Uterus (tissue), 2 donors: ENCODE measurements around the gene C16orf86.

Experiments
- POLR2A ChIP-seq, 2 donors: fragments of 450-650 bp; IDR thresholded peaks; one replicate each; pipeline ENCODE4 v1.6.1; 2016; ENCODE audit warnings: antibody characterized with exemption in 2 of 2, mild to moderate bottlenecking in 1 of 2, moderate library complexity in 1 of 2
- TF ChIP-seq, protein P1 (sequence below), 4 experiments: fragments of 200-600 bp in 2 of 4; fragments of 450-650 bp in 2 of 4; sonication (generic) in 2 of 4; IDR thresholded peaks; one replicate each; pipeline ENCODE4 v1.5.1; 2016 to 2019; ENCODE audit warnings: antibody characterized with exemption in 4 of 4, mild to moderate bottlenecking in 2 of 4, moderate library complexity in 1 of 4

DNA sequence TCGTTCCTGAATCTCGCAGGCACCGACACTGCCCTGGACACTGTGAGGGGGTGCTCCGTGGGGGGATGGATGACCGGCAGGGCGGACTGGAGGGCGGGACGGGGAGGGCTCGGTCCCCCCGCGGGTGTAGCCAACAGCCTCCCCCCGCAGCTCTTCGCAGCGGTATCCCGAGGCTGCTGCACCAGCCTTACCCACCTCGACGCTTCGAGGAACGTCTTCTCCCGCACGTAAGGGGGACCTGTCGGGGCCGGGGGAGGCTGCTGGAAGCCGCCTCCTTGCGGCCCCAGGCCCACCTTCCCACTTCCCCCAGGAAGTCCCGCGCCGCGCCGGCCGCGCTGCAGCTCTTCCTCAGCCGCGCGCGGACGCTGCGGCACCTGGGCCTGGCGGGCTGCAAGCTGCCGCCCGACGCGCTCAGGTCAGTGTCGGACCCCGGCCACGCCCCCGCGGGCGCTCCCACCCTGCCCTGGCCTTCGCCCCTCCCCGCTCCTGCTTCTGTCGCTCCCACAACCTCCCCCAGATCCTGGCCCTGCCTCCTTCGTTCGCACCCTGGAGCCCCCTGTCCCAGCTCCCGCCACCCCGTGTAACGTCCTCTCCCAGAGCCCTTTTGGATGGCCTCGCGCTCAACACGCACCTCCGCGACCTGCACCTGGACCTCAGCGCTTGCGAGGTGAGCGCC is 18.4 kb upstream of the C16orf86 start:
- TF ChIP-seq, protein P1, sequence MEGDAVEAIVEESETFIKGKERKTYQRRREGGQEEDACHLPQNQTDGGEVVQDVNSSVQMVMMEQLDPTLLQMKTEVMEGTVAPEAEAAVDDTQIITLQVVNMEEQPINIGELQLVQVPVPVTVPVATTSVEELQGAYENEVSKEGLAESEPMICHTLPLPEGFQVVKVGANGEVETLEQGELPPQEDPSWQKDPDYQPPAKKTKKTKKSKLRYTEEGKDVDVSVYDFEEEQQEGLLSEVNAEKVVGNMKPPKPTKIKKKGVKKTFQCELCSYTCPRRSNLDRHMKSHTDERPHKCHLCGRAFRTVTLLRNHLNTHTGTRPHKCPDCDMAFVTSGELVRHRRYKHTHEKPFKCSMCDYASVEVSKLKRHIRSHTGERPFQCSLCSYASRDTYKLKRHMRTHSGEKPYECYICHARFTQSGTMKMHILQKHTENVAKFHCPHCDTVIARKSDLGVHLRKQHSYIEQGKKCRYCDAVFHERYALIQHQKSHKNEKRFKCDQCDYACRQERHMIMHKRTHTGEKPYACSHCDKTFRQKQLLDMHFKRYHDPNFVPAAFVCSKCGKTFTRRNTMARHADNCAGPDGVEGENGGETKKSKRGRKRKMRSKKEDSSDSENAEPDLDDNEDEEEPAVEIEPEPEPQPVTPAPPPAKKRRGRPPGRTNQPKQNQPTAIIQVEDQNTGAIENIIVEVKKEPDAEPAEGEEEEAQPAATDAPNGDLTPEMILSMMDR (IDR thresholded peaks at IDR 0.05) = no peak
- no peak for TF ChIP-seq POLR2A (IDR thresholded peaks at IDR 0.05)
